Measurements from ENCODE around the gene TEX19.

DNA sequence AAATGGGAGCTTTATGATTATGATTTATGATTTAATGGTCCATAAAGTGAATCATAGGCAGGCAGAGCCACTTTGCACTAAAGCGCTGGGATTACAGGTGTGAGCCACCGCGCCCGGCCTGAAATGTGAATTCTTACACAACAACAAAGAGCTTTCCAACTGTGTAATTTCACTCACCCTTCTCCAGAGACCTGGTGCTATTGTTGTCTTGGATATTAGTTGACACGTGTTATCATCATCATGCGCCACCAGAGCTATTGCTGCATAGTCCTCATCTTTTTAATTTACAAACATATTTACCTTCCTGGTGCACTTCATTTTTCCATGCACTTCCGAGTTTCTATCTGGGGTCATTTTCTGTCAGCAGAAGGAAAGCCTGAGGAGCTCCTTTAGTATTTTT, 7.7 kb downstream of the TEX19 start:
- TF ChIP-seq POLR2A (IDR thresholded peaks at IDR 0.05), result no peak
- TF ChIP-seq CTCF (IDR thresholded peaks at IDR 0.05), result no peak
